Stimulated activated CD8-positive, alpha-beta memory T cell treated with anti-CD3 and anti-CD28 coated beads, Interleukin-4, amount 100 ng/mL, for 4 hours (primary cell): ENCODE results near the gene LCLAT1.
"Not testable (repeated sequence)": the region's sequence is repeated elsewhere in the genome, so short reads cannot be mapped to it uniquely, and the experiment has no call there.

Experiments
- DNase-seq, 2 donors: peaks; one replicate each; pipeline ENCODE4 v3.0.0-alpha.2; 2020; ENCODE audit warnings: low read depth in 2 of 2, low spot score in 1 of 2

LCLAT1 gene

DNA sequence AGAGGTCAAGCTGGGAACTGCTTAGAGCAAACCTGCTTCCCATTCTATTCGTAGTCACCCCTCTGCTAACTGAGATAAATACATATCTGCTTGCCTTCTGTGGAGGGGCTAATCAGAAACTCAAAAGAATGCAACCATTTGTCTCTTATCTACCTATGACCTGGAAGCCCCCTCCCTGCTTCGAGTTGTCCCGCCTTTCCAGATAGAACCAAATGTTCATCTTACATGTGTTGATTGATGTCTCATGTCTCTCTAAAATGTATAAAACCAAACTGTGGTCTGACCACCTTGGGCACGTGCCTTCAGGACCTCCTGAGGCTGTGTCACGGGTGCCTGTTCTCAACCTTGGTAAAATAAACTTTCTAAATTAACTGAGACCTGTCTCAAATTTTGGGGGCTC is 66.6 kb downstream of the LCLAT1 start:
- not testable (repeated sequence) for DNase-seq

DNA sequence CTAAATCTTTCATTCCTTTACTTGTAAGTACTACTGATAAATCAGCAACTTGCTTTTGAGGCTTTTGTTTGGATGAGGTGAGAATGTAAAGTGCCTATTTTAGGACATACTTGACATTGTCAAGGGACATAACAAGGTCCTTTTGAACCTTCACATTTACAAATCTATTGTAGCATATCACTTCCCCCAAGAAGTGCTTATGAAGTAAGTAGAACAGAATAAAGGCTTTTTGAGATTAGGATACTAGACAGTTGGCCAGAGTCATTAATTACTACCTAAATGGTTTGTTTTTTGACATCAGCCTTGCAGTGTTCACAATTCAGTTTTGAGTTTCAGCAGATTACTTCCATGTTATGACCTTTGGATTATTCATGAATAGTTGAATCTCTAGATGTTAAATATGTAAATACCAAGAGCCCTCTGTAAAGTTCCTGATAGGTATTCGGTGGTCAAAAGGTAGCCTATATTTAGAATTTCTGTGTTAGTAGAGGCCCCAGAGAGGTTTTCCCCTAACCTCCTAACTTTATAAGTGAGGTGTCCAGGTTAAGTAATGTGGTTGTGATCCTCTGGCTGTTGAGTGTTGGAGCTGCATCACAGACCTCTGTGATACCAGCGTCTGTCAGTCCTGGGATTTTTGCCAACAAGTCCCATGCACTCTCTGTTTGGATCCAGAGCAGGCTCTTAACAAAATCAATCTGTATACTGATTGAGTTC is 67.2 kb downstream of the LCLAT1 start:
- no peak for DNase-seq

DNA sequence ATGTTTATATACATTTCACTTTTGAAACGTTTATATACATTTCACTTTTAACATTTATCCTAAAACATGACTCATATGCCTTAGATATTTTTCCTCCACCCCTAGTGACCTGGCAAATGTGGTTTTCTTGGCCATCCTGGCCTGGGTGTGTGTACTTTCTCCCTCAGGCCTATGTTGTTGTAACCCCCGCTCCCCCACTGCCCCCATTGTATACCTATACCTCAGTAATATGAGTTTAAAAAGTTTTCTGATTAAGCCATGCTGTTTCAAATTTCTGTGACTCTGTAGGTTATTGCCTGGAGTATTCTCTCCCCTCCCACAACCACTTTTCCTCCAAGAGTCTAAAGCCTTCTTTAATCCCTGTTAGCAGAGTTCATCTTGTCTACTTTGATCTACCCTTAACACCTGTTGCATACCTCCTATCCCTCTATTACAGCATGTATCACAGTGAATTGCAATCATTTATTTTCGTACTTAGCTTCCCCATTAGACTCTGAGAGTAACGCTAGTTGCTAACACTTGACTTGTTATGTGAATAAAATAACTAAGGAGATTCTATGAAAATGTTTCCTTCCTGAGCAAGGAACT is 67.9 kb downstream of the LCLAT1 start:
- DNase-seq, result no peak

DNA sequence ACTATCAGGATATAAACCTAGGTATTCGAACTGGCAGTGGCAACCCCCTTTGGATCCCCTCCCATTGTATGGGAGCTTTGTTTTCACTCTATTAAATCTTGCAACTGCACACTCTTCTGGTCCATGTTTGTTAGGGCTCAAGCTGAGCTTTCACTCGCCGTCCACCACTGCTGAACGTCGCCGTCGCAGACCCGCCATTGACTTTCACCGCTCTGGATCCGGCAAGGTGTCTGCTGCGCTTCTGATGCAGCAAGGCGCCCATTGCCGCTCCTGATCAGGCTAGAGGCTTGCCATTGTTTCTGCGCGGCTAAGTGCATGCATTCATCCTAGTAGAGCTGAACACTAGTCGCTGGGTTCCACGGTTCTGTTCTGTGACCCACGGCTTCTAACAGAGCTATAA is 69.1 kb downstream of the LCLAT1 start:
- no peak for DNase-seq

DNA sequence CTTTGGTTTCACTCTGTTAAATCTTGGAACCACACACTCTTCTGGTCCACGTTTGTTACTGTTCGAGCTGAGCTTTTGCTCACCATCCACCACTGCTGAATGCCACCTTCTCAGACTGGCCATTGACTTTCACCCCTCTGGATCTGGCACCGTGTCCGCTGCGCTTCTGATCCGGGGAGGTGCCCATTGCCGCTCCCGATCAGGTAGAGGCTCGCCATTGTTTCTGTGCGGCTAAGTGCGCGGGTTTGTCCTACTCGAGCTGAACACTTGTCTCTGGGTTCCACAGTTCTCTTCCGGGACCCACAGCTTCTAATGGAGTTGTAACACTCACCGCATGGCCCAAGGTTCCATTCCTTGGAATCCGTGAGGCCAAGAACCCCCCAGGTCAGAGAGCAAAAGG is 72.8 kb downstream of the LCLAT1 start:
- no peak for DNase-seq

DNA sequence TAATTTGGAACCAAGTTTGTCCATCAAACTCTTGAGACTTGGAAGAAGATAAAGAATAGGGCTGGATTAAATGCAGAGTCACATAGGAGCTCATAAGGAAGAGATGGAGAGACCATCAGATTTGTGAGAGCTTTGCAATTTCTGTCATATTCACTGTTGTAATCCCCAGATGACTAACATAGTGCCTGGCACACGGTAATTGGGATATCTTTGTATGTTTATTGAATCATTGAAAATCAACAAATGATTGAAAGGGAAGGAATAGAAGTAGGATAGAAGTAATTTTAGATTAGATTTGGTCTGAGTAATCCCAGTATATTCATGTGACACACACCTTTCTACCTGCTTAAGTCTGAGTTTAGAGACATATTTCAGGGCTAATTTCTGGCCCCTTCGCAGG is 75.4 kb downstream of the LCLAT1 start:
- no peak for DNase-seq

DNA sequence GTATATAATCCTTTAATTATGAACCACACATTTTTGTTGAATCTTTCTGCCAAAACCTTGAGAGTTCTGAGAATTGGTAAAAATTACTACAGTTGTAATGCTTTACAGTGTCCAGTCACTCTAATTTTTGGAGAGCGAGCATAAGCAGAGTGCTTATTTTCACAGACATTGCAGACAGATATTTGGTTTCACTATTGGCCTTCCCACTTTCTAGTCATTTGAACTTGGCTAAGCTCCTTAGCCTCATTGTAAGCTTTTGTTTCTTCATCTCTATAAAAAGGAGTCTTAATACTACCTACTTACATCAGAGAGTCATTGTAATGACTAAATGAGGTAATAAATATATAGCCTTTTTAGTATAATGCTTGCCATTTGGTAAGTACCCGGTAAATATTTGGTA is 80.4 kb downstream of the LCLAT1 start:
- no peak for DNase-seq

DNA sequence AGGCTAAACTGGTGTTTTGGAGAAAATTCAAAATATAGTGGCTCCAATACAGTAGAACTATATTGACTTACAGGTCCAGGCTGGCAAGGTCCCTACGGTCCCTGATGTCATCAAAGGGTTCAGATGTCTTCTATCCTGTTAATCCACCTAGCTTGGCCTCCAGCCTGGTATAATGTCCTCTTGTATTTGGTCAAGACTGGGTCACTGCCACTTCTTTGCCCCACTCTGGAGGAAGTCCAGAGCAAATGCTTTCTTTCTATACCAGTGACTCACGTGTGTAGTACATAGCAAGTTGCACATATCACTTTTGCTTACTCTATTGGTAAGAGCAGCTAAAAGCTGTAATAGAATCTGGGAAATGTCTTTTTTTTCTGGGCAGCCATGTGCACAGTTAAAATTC is 80.8 kb downstream of the LCLAT1 start:
- DNase-seq, result no peak

DNA sequence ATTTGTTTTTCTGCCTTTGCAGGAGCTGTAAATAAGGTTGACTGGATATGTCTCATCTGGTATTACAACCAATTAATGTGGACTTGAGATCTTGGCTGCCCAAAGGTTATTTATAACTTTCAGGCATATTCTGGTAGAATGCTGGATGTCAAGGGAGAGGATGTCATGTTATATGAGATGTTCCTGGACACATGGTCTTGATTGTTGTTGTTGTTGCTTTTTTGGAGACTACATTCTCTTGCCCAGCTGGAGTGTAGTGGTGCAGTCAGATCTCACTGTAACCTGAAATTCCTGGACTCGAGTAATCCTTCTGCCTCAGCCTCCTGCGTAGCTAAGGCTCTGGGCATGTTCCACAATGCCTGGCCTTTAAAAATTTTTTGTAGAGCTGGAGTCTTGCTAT is 83.3 kb downstream of the LCLAT1 start:
- DNase-seq, result no peak

DNA sequence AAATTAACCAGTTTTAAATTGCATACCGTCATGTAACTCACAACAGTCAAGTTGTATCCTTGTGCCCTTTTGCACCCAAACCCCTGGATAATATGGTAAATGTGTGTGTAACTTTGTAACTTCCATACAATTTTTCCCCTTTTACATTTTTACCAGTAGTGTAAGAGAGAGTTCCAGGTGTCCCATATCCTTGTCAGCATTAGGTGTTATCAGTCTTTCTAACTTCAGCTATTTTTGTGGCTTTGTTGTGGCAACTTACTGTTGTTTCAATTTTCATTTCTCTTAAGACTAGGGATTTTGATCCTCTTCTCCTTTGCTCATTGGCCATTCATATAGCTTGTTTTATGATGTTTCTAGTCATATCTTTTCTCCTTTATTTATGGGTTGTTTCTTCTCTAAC is 94.6 kb downstream of the LCLAT1 start:
- DNase-seq, result no peak

DNA sequence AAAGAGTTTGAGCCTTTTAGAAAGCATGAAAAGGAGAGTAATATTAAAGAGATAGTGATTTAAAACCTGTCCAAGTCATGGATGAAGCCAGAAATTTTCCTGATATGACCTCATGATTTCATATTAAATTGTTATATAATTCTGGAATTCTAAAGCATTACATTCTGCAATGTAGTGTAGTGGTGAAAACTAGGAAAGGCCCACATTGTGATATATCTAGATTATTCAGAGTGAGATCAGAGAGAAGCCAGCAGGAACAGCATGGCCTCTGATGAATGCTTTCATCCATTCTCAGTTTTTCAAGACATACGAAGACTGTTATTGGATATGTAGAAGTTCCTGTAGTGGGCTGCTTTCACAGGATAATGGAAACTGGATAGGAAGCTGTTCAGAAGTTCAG is 98.8 kb downstream of the LCLAT1 start:
- DNase-seq, result no peak

DNA sequence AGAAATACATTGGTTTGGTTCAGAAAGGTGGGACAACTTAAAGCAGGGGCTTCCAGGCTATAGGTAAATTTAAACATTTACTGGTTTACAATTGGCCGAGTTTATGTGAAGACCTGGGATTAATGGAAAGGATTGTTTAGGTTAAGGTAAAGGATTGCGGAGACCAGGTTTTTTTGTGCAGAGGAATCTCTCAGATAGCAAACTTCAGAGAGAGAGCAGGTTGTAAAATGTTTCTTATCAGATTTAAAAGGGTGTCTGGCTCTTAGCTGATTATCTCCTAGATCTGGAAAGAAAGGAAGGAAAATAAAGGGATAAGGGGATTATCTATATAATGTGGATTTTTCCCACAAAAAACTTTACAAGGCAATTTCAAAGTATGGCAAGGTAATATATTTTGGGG is 101.3 kb downstream of the LCLAT1 start:
- DNase-seq, result no peak

DNA sequence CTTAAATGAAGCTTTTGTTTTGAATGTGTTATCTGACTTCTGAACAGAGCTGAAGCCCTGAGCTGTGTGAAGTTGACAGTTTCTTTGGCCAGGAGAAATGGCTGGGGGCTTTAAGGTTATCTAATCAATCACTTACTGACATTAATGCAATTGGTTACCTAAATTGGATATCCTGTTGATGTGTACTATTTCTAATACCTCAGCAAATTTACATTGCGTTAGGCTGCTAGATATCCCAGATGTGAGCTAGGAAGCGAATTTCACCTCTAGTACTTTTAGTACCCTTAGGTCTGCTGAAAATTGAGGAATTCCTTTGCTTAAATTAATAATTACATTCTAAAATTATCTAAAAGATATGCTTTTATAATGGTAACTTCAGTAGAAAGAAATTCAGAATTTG is 102.0 kb downstream of the LCLAT1 start:
- DNase-seq, result no peak

DNA sequence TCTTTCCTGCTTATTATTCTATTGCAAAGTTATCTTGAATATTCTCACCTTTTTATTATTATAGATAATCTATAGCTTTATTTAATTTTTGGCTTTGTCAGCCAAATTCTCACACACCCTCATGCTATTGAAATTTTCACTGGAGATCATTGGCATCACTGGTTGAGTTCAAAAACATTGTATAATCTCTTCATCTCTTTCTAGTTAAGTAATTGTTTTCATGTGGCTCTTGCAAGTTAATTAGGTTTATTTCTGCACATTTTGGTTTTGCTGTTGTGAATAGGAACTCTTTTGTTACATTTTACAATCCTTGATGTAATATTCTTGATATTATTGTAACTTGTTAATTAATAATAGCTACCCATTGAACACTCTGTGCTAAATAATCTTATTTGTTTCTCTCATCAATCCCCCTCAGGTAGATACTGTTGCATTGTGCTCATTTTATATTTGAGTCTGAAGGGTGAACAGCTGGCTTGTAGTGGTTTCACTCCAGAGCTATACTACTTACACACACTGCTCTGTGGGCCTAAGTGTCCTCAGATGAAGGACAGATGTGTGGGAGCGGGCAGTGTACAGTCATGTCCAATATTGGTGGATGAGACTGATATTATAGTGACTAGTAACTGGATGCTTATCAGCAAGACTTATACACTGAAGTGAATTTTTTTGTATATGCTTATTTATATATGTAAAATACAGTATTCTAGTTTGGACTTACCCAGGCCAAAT is 112.7 kb downstream of the LCLAT1 start:
- no peak for DNase-seq

DNA sequence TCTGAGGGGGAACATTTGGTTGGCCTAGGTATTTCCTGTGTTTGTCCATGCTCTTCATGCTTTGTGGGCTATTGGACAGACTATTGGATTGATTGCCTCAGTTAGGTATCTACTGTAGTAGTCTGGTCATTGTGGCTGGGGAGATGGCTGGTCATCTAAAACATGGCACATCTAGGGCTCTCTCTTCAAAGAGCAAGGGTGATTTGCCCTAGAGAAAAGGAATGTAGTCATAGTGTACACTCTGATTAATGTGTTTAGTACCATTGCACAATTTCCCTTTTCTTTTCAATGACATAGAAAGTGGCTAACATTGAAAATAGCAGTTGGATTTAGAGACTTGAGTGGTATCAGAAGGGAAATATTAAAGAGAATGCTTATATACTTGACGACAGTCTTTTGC is 114.3 kb downstream of the LCLAT1 start:
- DNase-seq, result no peak

DNA sequence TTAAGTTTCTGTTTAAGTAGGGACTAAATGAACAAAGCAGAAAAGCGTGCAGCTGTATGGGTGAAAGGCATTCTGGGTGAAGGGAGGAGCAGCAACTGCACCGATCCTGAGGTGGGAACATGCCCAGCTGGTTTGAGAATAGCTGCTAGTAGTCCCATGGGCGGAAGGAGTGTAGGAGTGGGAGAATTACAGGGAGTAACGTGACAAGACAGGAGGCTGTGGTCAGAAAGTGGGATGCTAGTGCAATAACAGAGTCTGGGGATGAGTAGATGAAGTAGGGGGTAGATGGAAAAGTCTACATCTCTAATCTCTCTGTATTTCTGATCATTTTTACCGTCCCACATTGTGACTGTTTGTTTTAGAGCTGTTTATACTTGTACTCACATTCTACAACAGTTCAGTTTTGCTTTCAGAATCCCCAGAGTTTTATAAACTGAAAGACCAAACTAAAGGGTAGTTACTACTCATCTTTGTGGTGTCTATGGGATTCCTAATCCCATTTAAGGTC is 118.9 kb downstream of the LCLAT1 start:
- no peak for DNase-seq

DNA sequence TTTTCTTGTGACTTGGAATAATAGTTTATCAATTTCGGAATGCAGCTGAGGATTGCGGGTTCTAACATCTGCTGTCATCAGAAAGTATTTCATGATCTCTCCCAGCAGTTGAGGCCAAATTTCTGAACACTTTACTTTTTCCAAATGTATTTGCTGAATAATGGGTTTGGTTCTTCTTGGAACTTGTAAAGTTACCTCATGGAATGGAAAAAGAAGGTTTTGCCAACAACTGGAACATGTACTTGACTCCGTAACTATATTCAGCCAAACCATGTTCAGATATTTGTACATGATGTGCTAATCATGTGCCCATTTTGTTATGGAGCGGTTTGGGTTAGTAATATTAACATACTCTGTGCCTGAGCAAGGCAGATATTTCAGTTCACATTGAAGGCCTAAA is 119.6 kb downstream of the LCLAT1 start:
- no peak for DNase-seq

DNA sequence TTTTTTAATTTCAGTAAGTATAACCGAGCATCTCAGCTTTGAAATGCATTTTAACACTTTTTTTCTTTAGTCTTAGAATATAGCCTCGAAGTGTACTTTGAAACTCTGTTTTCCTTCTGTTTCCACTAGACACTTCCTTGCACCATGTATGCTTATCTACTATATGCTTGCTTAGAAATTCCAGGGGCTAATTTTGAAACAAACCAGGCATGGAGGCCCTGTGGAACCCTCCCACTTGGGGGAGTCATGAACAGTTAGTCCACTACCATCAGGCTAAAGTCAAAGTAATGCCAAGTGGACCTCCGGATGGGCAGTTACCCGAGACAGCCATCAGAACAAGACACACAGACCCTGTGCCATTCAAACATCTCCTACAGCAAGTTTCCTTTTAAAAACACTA is 120.3 kb downstream of the LCLAT1 start:
- DNase-seq, result no peak

DNA sequence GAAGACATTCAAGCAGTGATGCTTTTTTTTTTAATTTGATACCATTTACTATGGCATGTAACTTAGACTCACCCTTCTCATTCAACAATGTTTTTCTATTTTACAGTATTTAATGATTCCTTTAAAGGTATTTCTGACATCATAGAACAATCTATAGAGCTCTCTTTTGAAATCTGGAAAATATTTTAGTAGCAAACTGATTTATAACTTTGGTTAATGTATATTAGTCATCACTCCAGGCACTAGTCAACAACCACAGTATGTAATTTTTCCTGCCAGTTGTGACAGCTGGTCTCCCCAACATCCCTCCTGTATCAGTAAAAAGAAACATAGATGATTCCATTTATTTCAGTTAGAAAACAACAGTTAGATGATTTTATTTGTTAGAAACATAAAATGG is 122.9 kb downstream of the LCLAT1 start:
- no peak for DNase-seq

DNA sequence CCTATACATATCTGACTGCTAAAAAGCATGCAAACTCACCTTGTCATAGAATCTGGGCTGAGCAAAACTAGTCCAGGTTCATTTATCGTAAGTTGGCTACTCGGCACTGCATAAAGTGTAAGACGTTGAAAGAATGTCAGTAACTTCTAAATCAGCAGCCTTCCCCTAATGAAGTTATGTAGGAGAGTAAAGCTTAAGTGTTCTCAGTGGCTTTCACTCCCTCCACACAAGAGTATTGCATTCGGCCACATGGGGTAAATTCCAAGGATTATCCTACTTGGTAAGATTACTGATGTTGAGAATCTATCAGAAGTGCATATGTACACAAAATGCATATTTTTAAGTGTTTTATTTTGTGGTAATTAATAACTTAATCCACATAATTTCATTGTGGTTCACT is 130.1 kb downstream of the LCLAT1 start:
- DNase-seq, result no peak

DNA sequence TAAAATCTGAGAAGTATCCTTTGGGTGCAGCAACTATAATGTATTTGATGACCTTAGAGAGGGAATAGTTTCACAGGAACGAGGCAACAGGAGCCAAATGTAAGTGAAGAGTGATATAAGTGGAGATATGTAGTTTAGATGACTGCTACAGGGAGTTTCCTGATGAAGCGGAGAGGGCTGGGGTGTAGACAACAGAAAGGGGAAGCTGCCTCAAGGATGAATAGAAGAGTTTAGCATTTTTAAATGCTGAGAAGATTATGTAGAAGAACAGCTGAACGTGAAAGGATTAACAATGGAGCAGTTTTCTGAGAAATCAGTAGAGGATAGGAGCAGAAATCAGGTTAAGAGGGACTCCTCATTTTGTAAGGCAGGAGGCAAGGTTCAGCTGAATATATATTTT is 133.3 kb downstream of the LCLAT1 start:
- DNase-seq, result no peak

DNA sequence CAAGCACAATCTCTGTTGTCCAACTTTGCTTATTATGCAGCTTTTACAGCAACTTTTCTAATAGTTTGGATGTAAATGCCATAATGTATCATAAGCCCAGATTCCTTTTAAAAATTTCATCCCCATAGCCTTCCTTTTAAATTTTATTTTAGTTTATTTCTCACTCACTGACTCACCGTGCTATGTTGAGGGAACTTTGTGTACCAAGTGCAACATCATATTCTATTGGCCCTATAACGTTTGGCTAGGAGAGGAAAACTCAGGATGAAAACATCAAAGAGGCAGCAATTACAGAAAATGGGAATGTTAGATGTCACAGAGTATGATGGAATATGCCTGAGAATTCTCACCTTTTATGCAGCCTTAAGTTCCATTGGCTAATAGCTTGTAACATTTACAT is 135.5 kb downstream of the LCLAT1 start:
- DNase-seq, result no peak
